AG04449 (cell line): ENCODE measurements around the gene NME1.

Experiments
- CTCF ChIA-PET: fragments of 350-600 bp; formaldehyde crosslinking; extraction: SDS; loops from one replicate; lab custom pipeline; 2021; ENCODE audit warnings: antibody characterized with exemption; lab: Yijun Ruan, JAX
- POLR2A ChIA-PET: fragments of 400-600, 350-600 bp; formaldehyde crosslinking; extraction: SDS; loops from one replicate; lab custom pipeline; 2020; ENCODE audit warnings: antibody characterized with exemption, inconsistent platforms; lab: Yijun Ruan, JAX
- DNase-seq: peaks from one replicate; pipeline ENCODE4 v3.0.0-alpha.2; 2010; ENCODE audit warnings: low read depth, low spot score
- H3K4me3 ChIP-seq: 2 replicates; pipeline ENCODE4 v1.5.1; 2011; ENCODE audit warnings: low read depth, mild to moderate bottlenecking, control low read depth, low read length
- TF ChIP-seq, protein P1 (sequence below): IDR thresholded peaks from one replicate; pipeline ENCODE4 v1.5.1; 2011; ENCODE audit warnings: mild to moderate bottlenecking, moderate library complexity, low read length, control low read depth, inconsistent platforms; ENCODE audit not compliant: insufficient read depth; ENCODE audit errors: missing control alignments

NME1 gene

DNA sequence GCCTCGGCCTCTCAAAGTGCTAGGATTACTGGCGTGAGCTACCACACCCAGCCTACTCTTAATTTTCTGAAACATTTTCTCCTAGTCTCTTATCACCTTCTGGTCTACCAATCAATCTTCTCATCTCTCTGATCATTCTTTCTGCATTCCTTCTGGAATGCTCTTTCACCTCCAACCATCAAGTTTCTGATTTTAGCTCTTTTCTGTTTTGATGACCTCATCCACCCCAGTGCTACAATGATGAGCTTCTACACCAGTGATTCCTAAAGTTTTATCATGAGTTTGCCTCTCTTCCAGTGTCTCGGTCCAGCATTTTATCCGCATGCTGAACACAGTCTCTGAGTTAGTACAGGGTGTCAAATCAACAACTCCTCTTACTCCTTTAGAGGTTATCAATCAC is 44.4 kb downstream of the NME1 start:
- H3K4me3 ChIP-seq = no peak overlapping the region
- TF ChIP-seq, protein P1, sequence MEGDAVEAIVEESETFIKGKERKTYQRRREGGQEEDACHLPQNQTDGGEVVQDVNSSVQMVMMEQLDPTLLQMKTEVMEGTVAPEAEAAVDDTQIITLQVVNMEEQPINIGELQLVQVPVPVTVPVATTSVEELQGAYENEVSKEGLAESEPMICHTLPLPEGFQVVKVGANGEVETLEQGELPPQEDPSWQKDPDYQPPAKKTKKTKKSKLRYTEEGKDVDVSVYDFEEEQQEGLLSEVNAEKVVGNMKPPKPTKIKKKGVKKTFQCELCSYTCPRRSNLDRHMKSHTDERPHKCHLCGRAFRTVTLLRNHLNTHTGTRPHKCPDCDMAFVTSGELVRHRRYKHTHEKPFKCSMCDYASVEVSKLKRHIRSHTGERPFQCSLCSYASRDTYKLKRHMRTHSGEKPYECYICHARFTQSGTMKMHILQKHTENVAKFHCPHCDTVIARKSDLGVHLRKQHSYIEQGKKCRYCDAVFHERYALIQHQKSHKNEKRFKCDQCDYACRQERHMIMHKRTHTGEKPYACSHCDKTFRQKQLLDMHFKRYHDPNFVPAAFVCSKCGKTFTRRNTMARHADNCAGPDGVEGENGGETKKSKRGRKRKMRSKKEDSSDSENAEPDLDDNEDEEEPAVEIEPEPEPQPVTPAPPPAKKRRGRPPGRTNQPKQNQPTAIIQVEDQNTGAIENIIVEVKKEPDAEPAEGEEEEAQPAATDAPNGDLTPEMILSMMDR = no peak
- DNase-seq = no peak
- CTCF ChIA-PET = no interaction called here
- POLR2A ChIA-PET = no interaction called here

DNA sequence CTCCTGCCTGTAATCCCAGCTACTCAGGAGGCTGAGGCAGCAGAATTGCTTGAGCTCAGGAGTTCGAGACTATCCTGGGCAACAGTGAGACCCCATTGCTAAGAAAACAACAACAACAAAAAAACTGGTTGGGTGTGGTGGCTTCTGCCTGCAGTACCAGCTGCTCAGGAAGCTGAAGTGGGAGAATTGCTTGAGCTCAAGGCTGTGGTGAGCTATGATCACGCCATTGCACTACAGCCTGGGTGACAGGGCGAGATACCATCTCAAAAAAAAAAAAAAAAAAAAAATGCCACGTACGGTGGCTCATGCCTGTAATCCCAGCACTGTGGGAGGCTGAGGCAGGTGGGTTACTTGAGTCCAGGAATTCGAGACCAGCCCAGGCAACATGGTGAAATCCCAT is 46.9 kb downstream of the NME1 start:
- ChIA-PET CTCF (no interaction called here), POLR2A (no interaction called here)
- H3K4me3 ChIP-seq = no peak overlapping the region
- TF ChIP-seq, protein P1 = no peak
- DNase-seq = no peak

DNA sequence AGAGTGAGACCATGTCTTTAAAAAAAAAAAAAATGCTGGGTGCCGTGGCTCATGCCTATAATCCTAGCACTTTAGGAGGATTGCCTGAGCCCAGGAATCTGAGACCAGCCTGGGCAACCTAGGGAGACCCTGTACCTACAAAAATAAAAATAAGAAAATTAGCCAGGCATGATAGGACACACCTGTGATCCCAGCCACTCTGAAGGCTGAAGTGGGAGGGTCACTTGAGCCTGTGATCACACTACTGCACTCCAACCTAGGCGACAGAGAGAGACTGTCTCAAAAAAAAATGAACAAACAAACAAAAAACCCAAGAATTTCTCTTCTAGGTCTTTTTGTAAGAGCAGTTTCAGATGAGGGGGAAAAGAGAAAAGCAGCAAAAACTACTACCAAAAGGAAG is 47.5 kb downstream of the NME1 start:
- POLR2A ChIA-PET = no interaction called here

DNA sequence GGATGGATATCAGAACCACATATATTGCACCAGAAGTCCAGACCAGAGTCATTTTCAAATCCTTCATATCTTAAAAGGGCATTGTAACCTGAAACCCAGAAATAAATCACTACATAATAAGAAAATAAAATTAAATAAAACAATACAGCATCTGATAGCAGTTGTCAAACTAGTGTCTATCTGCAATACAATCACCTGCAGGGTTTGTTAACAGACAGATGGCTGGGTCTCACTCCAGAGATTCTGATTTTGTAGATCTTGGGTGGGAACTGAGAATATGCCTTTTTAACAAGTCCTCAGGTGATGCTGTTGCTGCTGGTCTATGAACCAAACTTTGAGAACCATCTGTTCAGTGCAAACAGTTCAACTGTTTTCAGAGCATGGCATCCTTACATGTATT is 50.5 kb downstream of the NME1 start:
- TF ChIP-seq, protein P1 = no peak
- DNase-seq = no peak
- ChIA-PET CTCF (no interaction called here), POLR2A (no interaction called here)
- H3K4me3 ChIP-seq = no peak overlapping the region

More for the DNA sequence above, 47.5 kb downstream of the NME1 start:
- DNase-seq = no peak
- TF ChIP-seq, protein P1 = no peak
- CTCF ChIA-PET = no interaction called here
- H3K4me3 ChIP-seq = no peak overlapping the region
